Activated CD4-positive, alpha-beta memory T cell treated with anti-CD3 and anti-CD28 coated beads, Interleukin-2, amount 10 ng/mL, durations not matched to agents 7 days and 5 days (primary cell): ENCODE measurements around the gene P2RX6. TPM values are rescaled to one million over a fixed set of nuclear protein-coding genes. Genes with fewer than 3 reads are reported as not detected.

Experiments used
- CTCF ChIA-PET: fragments of 350-600 bp; sonication (Branson Sonifier 250); formaldehyde crosslinking; loops from one replicate; lab custom pipeline; 2021; ENCODE audit warnings: antibody characterized with exemption, inconsistent platforms; lab: Charles Lee
- POLR2A ChIA-PET: fragments of 350-600 bp; sonication (Branson Sonifier 250); formaldehyde crosslinking; loops from one replicate; lab custom pipeline; 2021; ENCODE audit warnings: antibody characterized with exemption; lab: Charles Lee
- DNase-seq: peaks from one replicate; pipeline ENCODE4 v3.0.0-alpha.2; 2020
- H3K27ac Mint-ChIP-seq: one replicate; pipeline ENCODE4 v1.8.0; 2021; ENCODE audit warnings: mild to moderate bottlenecking, mixed read lengths
- H3K27me3 Mint-ChIP-seq: one replicate; pipeline ENCODE4 v1.8.0; 2021; ENCODE audit warnings: mixed read lengths
- H3K36me3 Mint-ChIP-seq: one replicate; pipeline ENCODE4 v1.8.0; 2021; ENCODE audit warnings: low read depth, mixed read lengths
- H3K4me1 Mint-ChIP-seq: one replicate; pipeline ENCODE4 v1.8.0; 2021; ENCODE audit warnings: mixed read lengths
- H3K4me3 Mint-ChIP-seq: one replicate; pipeline ENCODE4 v1.8.0; 2021; ENCODE audit warnings: mild to moderate bottlenecking, mixed read lengths
- H3K9me3 Mint-ChIP-seq: one replicate; pipeline ENCODE4 v1.8.0; 2021; ENCODE audit warnings: mixed read lengths
- total RNA-seq, 2 experiments: library from RNA; stranded (reverse); gene quantifications; one replicate each; pipeline ENCODE4 v1.2.3, GENCODE V29; 2021

P2RX6 gene
- total RNA-seq, 2 experiments from 2014 or later: 0.08 to 0.23 TPM

DNA sequence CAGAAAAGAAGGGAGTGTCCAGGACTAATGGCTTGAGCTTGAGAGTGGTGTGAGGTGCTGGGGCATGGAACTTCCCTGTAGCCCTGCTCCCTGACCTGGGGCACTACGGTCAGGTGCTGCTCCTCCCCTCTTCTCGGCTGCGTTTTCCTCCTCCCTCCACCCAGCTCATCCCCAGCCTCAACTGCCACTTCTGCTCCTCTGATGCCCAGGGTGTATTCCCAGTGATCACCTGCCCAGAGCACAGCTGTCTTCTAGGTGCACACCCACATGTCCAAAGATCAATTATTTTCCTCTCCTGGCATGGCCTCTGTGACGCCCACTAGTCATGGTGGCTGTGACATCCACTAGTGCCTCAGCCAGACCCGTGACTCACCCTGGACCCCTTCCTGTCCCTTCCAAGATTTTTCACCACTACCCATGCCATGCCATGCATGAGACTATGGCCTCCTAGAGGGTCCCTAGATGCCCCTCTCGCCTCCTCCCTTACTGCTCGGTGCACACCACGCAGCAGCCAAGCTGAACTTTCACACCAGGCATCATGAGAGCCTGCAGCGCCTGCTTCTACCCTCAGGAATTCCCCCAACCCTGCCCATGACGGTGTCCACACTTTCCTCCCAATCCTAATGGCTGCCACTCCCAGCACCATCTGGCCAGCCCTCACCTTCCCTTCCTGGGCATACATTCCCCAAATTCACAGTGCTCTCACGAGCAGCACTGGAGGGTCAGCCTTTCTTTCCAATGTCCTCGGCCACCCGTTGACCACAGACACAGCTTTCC, 1.9 kb downstream of the P2RX6 start:
- no peaks in the 10 kb centered on the region for H3K36me3 Mint-ChIP-seq
- peaks cover 5% of the 10 kb centered on the region for H3K27me3 Mint-ChIP-seq
- H3K9me3 Mint-ChIP-seq: no peaks in the 10 kb centered on the region
- DNase-seq: no peak
- no peak overlapping the region for H3K4me3 Mint-ChIP-seq
- ChIA-PET CTCF (interaction anchor here (0.7 kb wide), 1 partner anchor 54 kb away, joined by 3 read pairs; no protein-coding TSS in a partner anchor), POLR2A (no interaction called here)
- H3K4me1 Mint-ChIP-seq: peaks cover 15% of the 10 kb centered on the region
- no peak overlapping the region for H3K27ac Mint-ChIP-seq

DNA sequence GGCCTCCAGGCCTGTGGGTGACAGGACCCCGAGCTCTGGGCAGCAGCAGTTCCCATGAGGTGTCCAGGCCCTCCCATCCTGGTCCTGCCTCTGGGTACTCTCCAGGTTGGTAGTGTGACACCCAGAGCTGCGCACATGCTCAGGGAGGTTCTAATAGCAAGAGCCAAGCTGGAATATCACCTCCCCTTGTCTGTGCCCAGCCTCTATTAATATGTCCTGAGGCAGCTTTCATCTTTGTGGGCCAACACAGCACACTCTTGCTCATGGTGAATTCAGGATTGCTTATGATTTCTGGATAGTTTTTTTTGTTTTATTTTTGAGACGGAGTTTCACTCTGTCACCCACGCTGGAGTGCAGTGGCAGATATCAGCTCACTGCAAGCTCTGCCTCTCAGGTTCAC, 3.3 kb downstream of the P2RX6 start:
- peaks cover 5% of the 10 kb centered on the region for H3K27me3 Mint-ChIP-seq
- H3K36me3 Mint-ChIP-seq: no peaks in the 10 kb centered on the region
- POLR2A ChIA-PET: interaction anchor here (1.9 kb wide), 1 partner anchor 16 kb away, joined by 5 read pairs; the partner anchor contains the start of gene THAP7
- H3K4me3 Mint-ChIP-seq: no peak overlapping the region
- CTCF ChIA-PET: no interaction called here
- H3K4me1 Mint-ChIP-seq: peaks cover 15% of the 10 kb centered on the region
- H3K9me3 Mint-ChIP-seq: no peaks in the 10 kb centered on the region
- no peak overlapping the region for H3K27ac Mint-ChIP-seq
- no peak for DNase-seq

DNA sequence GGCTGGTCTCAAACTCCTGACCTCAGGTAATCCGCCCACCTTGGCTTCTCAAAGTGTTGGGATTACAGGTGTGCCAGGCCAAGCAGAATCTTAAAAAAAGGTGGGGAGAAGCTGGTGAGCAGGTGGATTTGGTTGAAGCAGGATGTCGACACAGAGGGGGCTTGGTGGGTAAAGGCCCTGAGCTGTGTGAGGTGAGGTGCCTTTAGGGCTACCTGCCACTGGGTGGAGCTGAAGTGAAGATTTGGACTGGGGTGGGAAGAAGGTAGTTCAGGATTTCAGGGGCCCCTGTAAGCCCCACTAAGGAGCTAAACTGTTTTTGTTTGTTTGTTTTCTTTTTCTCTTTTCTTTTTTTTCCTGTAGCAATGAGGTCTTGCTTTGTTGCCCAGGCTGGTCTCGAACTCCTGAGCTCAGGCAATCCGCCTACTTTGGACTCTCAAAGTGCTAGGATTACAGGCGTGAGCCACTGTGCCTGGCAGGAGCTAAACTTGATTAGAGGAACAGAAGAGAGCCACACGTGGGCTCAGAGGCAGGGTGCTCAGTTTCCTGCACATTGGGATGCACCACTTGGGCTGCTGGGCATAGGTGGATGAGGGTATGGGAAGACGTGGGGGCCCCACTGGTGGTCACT, 6.0 kb downstream of the P2RX6 start:
- Mint-ChIP-seq H3K36me3 (no peaks in the 10 kb centered on the region), H3K4me3 (no peak overlapping the region), H3K27ac (no peak overlapping the region), H3K4me1 (peaks cover 12% of the 10 kb centered on the region), H3K9me3 (no peaks in the 10 kb centered on the region), H3K27me3 (peaks cover 5% of the 10 kb centered on the region)
- DNase-seq: no peak
- POLR2A ChIA-PET: interaction anchor here (0.9 to 1.2 kb wide), 2 partner anchors 11 to 18 kb away, joined by 3 to 6 read pairs; partner anchors contain the start of gene THAP7
- CTCF ChIA-PET: interaction anchor here (0.6 to 1.3 kb wide), 6 partner anchors 14 to 268 kb away, joined by 3 to 5 read pairs (median 4); no protein-coding TSS in a partner anchor

DNA sequence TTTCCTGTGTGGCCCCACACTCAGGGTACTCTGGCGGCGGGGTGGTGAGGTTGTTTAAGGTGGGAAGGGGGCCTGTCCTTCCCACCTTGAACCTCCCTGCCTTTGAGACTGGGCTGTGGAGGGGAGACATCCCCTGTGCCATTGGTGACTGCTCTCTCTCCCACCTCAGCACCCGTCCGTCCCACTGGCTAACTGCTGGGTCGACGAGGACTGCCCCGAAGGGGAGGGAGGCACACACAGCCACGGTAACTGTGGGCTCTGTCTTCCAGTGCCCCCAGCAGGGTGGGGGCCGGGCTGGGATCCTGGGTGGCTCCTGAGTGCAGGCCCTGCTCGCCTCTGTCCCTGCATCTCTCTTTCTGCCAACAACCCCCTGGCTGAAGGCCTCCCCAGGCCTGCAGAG, 7.5 kb downstream of the P2RX6 start:
- ChIA-PET CTCF (no interaction called here), POLR2A (no interaction called here)
- no peak for DNase-seq
- Mint-ChIP-seq H3K4me3 (no peak overlapping the region), H3K27me3 (no peaks in the 10 kb centered on the region), H3K27ac (no peak overlapping the region), H3K36me3 (no peaks in the 10 kb centered on the region), H3K4me1 (peaks cover 11% of the 10 kb centered on the region), H3K9me3 (no peaks in the 10 kb centered on the region)

DNA sequence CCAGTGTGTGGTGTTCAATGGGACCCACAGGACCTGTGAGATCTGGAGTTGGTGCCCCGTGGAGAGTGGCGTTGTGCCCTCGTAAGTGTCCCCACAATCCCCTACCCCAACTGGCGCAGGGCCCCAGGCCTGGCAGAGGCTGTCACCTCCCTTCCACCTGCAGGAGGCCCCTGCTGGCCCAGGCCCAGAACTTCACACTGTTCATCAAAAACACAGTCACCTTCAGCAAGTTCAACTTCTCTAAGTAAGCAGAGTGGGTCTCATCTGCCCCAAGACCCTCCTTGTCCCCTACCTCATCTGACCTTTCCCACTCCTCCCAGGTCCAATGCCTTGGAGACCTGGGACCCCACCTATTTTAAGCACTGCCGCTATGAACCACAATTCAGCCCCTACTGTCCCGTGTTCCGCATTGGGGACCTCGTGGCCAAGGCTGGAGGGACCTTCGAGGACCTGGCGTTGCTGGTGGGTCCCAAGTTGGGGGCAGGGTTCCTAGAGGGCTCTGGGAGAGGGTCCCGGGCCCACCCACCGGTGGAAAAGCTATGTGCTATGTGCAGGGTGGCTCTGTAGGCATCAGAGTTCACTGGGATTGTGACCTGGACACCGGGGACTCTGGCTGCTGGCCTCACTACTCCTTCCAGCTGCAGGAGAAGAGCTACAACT, 8.1 kb downstream of the P2RX6 start:
- Mint-ChIP-seq H3K27ac (no peak overlapping the region), H3K4me1 (peaks cover 11% of the 10 kb centered on the region), H3K9me3 (no peaks in the 10 kb centered on the region), H3K36me3 (no peaks in the 10 kb centered on the region), H3K4me3 (no peak overlapping the region), H3K27me3 (no peaks in the 10 kb centered on the region)
- no peak for DNase-seq
- CTCF ChIA-PET: no interaction called here
- POLR2A ChIA-PET: no interaction called here

DNA sequence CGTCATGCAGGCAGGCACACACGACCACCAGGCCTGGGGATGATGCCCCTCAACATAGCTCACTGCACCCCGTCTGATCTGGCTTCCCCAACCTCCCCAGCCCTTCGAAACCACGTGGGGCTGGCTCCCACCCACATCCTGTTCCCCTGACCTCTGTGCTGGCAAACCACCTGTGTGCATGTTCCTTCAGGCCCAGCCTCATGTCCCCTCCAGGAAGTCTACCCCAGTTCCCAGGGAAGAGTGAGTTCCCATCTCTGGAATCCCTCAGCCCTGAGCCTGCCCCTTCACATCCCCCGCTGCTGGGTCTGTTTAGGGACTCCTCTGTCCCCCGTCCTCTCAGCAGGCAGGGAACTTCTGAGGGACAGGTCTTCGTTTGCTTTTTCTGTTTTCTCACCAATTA, 10.3 kb downstream of the P2RX6 start:
- no peaks in the 10 kb centered on the region for H3K36me3 Mint-ChIP-seq
- ChIA-PET POLR2A (no interaction called here), CTCF (no interaction called here)
- H3K4me1 Mint-ChIP-seq: peaks cover 11% of the 10 kb centered on the region
- no peak overlapping the region for H3K4me3 Mint-ChIP-seq
- H3K9me3 Mint-ChIP-seq: no peaks in the 10 kb centered on the region
- no peak overlapping the region for H3K27ac Mint-ChIP-seq
- peaks cover 6% of the 10 kb centered on the region for H3K27me3 Mint-ChIP-seq
- peak; percentile 51 for DNase-seq

DNA sequence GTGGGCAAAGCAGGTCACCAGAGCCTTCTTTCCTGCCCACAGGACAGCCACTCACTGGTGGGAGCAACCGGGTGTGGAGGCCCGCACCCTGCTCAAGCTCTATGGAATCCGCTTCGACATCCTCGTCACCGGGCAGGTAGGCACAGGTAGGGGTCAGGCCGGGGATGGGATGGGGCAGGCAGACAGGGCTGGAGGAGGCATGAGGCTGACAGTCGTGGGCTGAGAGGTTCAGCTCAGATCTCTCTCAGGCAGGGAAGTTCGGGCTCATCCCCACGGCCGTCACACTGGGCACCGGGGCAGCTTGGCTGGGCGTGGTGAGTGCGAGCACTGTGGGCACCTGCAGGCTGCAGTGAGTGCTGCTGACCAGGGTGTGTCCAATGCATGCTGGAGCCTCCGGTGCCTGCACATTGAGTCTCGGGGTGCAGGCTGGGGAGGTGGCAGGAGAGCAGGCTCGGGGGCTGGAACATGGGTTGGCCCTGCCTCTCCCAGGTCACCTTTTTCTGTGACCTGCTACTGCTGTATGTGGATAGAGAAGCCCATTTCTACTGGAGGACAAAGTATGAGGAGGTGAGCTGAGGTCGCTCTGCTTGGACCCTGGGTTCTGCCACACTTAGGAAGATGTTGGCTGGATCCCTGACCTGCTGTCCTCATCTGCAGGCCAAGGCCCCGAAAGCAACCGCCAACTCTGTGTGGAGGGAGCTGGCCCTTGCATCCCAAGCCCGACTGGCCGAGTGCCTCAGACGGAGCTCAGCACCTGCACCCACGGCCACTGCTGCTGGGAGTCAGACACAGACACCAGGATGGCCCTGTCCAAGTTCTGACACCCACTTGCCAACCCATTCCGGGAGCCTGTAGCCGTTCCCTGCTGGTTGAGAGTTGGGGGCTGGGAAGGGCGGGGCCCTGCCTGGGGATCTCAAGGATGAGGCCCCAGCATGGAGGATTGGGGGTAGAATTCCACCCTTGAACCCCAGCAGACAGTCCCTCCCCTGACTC, 11.1 kb downstream of the P2RX6 start:
- Mint-ChIP-seq H3K36me3 (no peaks in the 10 kb centered on the region), H3K4me1 (peaks cover 11% of the 10 kb centered on the region), H3K27ac (no peak overlapping the region), H3K27me3 (peaks cover 12% of the 10 kb centered on the region), H3K9me3 (no peaks in the 10 kb centered on the region), H3K4me3 (no peak overlapping the region)
- DNase-seq: no peak
- ChIA-PET CTCF (no interaction called here), POLR2A (no interaction called here)

DNA sequence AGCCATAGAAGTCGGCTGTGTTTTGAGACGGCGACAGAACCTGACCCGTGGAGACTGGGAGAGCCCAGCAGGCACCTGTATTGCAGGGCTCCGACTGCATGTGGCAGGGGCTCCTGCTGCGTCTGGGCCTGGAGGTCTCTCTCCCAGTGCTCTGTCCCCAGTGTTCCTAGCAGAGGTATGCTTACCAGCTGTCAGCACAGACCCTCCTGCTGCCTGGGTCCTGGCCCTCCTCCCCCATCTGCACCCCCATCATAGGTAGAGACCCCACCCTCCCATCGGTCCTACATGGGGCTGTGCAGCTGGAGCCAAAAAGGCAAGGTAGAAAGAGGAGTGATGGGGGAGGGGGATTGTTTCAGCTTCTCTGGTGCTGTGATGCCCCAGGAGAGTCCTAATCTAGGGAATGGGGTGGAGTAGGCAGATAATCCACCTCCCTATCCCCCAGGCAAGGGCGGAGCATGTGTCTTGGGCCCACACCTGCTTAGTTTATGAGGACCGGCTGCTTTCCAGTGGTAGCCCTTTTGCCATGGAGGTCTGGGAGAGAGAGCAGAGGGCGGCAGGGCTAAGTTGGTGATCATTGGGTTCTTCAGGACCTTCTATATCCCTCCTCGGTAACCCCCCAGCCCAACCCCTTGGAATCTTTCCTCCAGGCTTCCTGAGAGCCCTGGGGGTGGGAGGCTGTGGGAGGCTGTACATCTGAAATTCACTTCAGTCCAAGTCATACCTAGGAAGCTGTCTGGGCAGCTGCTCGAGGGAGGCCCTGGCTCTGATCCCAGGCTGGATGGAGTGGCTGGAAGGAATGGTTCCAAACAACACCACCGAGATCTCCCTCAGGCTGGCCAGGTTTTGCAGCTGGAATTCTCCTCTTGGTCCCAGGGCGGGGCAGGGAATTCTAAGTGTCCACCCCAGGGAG, 12.1 kb downstream of the P2RX6 start:
- POLR2A ChIA-PET: no interaction called here
- CTCF ChIA-PET: no interaction called here
- Mint-ChIP-seq H3K9me3 (no peaks in the 10 kb centered on the region), H3K36me3 (no peaks in the 10 kb centered on the region), H3K27me3 (peaks cover 18% of the 10 kb centered on the region), H3K4me1 (peaks cover 11% of the 10 kb centered on the region), H3K27ac (no peak overlapping the region), H3K4me3 (no peak overlapping the region)
- DNase-seq: no peak

DNA sequence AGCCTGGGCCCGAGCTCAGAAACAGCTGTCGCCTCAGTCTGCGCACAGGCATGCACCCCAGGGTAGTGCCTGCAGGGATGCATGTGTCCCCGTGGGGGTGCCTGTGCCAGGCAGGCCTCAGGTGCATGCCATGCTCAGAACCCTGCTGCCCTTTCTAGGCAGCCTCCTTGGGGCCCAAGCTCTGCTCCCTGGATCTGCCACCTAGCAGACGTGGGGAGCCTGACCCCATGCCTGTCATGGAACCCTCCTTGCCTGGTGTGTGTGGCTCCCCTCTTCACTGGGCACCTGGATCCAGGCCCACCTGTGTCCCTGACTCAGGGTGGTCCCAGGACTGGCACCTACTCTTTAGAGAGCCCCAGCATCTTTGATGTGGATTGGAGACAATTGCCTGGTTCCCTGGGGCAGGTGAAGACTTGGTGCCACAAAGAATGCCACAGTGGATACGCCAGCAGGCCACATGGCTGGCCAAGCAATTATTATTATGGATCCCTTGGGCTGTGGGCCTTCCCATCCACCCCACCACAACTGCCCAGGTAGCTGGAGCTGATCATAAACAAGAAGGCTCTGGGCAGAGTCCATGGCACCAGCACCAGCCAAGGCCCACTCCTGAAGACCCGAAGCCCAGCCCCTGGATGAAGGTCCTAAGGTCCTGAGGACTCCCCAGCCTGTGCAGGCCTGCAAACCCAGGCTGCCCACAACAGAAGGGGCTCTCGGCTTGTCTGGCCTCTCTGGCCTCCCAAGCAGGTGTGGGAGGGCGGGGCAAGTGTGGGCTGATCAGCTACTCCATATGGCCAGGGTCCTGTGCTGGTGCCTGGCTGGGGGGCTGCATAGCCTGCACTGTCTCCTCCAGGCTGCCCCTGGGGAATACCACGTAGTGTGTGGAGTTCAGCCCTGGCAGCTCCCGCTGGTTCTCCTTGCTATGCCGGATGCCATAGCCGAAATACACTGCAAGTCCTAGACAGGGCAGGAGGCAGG, 13.6 kb downstream of the P2RX6 start:
- POLR2A ChIA-PET: no interaction called here
- peaks cover 11% of the 10 kb centered on the region for H3K4me1 Mint-ChIP-seq
- H3K27me3 Mint-ChIP-seq: peaks cover 24% of the 10 kb centered on the region
- H3K27ac Mint-ChIP-seq: no peak overlapping the region
- no peak for DNase-seq
- no peak overlapping the region for H3K4me3 Mint-ChIP-seq
- CTCF ChIA-PET: no interaction called here
- no peaks in the 10 kb centered on the region for H3K9me3 Mint-ChIP-seq
- no peaks in the 10 kb centered on the region for H3K36me3 Mint-ChIP-seq

DNA sequence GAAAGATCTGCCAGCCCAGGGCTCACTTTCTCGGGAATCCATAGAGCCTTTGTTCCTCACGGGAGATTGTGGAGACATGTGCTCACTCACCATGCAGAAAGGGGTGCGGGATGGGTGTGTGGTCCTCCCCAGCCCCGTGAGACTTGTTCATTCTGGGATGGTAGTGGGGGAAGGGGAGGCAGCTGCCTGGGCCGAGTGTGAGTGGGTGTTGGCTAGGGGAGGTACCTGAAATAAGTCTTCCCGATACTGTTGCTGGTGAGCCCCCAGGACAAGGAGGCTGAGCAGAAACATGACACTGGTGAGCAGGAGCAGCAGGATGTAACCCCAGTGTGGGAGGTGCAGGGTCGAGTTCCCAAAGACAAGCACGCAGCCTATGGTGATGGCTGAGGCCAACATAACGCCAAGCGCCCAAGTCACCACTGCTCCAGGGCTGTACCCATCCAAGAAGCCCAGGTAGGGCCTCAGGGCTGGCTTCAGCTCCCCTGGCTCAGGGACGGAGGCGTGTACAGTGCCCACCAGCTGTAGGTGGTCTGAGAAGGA, 14.6 kb downstream of the P2RX6 start:
- ChIA-PET POLR2A (no interaction called here), CTCF (no interaction called here)
- DNase-seq: no peak
- Mint-ChIP-seq H3K27me3 (peaks cover 31% of the 10 kb centered on the region), H3K36me3 (no peaks in the 10 kb centered on the region), H3K27ac (no peak overlapping the region), H3K4me3 (no peak overlapping the region), H3K4me1 (peaks cover 12% of the 10 kb centered on the region), H3K9me3 (no peaks in the 10 kb centered on the region)

DNA sequence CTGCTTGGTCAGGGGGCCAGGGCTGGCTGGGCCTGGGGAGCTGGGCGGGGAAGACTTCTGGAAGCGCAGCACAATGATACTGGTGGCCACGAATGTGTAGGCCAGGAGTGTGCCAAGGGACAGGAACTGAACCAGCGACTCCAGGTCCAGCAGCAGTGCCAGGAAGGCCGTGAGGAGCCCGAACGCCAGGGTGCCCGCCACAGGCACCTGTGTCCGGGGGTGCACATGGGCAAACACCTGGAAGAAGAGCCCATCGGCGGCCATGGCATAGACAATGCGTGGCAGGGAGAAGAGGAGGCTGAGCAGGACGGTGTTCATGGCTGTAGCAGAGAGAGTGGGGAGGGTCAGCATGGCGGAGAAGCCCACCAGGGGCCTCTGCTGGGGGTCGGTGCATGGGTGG, 15.1 kb downstream of the P2RX6 start:
- Mint-ChIP-seq H3K9me3 (no peaks in the 10 kb centered on the region), H3K4me1 (peaks cover 10% of the 10 kb centered on the region), H3K27ac (no peak overlapping the region), H3K4me3 (no peak overlapping the region), H3K36me3 (no peaks in the 10 kb centered on the region), H3K27me3 (peaks cover 32% of the 10 kb centered on the region)
- DNase-seq: no peak
- CTCF ChIA-PET: no interaction called here
- POLR2A ChIA-PET: no interaction called here
